MCF 10A (cell line): ENCODE results near the gene TOMM40L. TPM values are rescaled to one million over a fixed set of nuclear protein-coding genes. Genes with fewer than 3 reads are reported as not detected.
A peak's percentile ranks its signal among the peaks of the same experiment; 100 is the strongest.

Experiments used
- Bru-seq: library from RNA; stranded (reverse); fragments of 400-500 nt; gene quantifications from one replicate; lab custom pipeline; 2021; lab: Mats Ljungman, UMichigan
- BruChase-seq, 2 experiments: library from RNA; stranded (reverse); fragments of 400-500 nt; gene quantifications; one replicate each; lab custom pipeline; 2021; lab: Mats Ljungman, UMichigan
- BruUV-seq: library from RNA; stranded (reverse); fragments of 400-500 nt; replicated peaks from 2 replicates; lab custom pipeline; 2021; lab: Mats Ljungman, UMichigan
- CTCF ChIA-PET: fragments of 300-600 bp; sonication (Branson Sonifier 250); formaldehyde crosslinking; extraction: SDS; loops from one replicate; lab custom pipeline; 2021; ENCODE audit warnings: antibody characterized with exemption, inconsistent platforms; lab: Yijun Ruan, JAX
- POLR2A ChIA-PET: fragments of 300-600, 350-650 bp; sonication (Branson Sonifier 250); formaldehyde crosslinking; extraction: SDS; loops from one replicate; lab custom pipeline; 2020; ENCODE audit warnings: antibody characterized with exemption, inconsistent platforms; lab: Yijun Ruan, JAX
- DNase-seq: peaks from one replicate; pipeline ENCODE4 v3.0.0-alpha.2; 2018; ENCODE audit not compliant: unreplicated experiment
- H3K27ac Mint-ChIP-seq: one replicate; pipeline ENCODE4 v1.8.0; 2022; ENCODE audit warnings: mild to moderate bottlenecking, low read depth, mixed read lengths; ENCODE audit not compliant: unreplicated experiment
- H3K27me3 Mint-ChIP-seq: one replicate; pipeline ENCODE4 v1.8.0; 2022; ENCODE audit warnings: mixed read lengths; ENCODE audit not compliant: insufficient read depth, unreplicated experiment
- H3K36me3 Mint-ChIP-seq: one replicate; pipeline ENCODE4 v1.8.0; 2022; ENCODE audit warnings: mild to moderate bottlenecking, moderate library complexity, mixed read lengths; ENCODE audit not compliant: insufficient read depth, unreplicated experiment
- H3K4me1 Mint-ChIP-seq: one replicate; pipeline ENCODE4 v1.8.0; 2022; ENCODE audit warnings: mixed read lengths; ENCODE audit not compliant: insufficient read depth, unreplicated experiment
- H3K4me3 Mint-ChIP-seq: one replicate; pipeline ENCODE4 v1.8.0; 2022; ENCODE audit warnings: mild to moderate bottlenecking, moderate library complexity, mixed read lengths; ENCODE audit not compliant: unreplicated experiment
- H3K9me3 Mint-ChIP-seq: one replicate; pipeline ENCODE4 v1.8.0; 2022; ENCODE audit warnings: mixed read lengths; ENCODE audit not compliant: unreplicated experiment
- CTCF ChIP-seq: fragments of 200-600 bp; IDR thresholded peaks from one replicate; pipeline ENCODE4 v1.8.0; 2022; ENCODE audit warnings: antibody characterized with exemption, mild to moderate bottlenecking; ENCODE audit not compliant: unreplicated experiment
- intact Hi-C: fragments of 100-400 bp; cut with micrococcal nuclease; formaldehyde crosslinking; loops from 2 replicates; pipeline ENCODE4 v1.14.1; 2022
- long read RNA-seq: library from polyadenylated mRNA; stranded (forward); transcript quantifications from one replicate; pipeline ENCODE4 v2.0.0, GENCODE V29; 2022
- total RNA-seq: library from RNA; stranded (reverse); gene quantifications from 2 replicates; pipeline ENCODE4 v1.2.3, GENCODE V29; 2022

TOMM40L gene
- total RNA-seq (10.0 and 12.3 TPM in 2 replicates), Bru-seq, nascent RNA (percentile 65 among the genes with signal in this experiment), BruChase-seq, experiment 1, labeled RNA remaining after a 6-hour chase (percentile 71 among the genes with signal in this experiment), BruChase-seq, experiment 2, labeled RNA remaining after a 2-hour chase (percentile 68 among the genes with signal in this experiment)
- long read RNA-seq, transcript TOMM40L-202 (10 exons, 2,708 nt): major isoform, 9 of 16 reads
- long read RNA-seq, partial matches to known transcripts: 0 of 16 reads
- long read RNA-seq, other reads (novel, unspliced or antisense): 4 of 16 reads

- peak; percentile 100 for DNase-seq
- no peaks in the 10 kb centered on the region for H3K9me3 Mint-ChIP-seq
- no TSS peak for BruUV-seq
- CTCF ChIA-PET: interaction anchor here (0.5 to 18.5 kb wide), 56 partner anchors 8 to 1339 kb away, joined by 3 to 444 read pairs (median 5); partner anchors contain the start of genes ADAMTS4, B4GALT3, CFAP126 and FCER1G
- TF ChIP-seq CTCF: peak; percentile 62
- POLR2A ChIA-PET: interaction anchor here (0.6 to 6.8 kb wide), 36 partner anchors 9 to 937 kb away, joined by 3 to 81 read pairs (median 4); partner anchors contain the start of genes ADAMTS4, B4GALT3, DEDD and F11R
- peaks cover 22% of the 10 kb centered on the region for H3K36me3 Mint-ChIP-seq
- intact Hi-C loops: loop anchor here (1.0 to 10.0 kb wide), 5 partner anchors 16 to 509 kb away; partner anchors contain the start of gene NDUFS2
- H3K4me1 Mint-ChIP-seq: peaks cover 22% of the 10 kb centered on the region
- peak within 1 kb of the TSS; percentile 88 for H3K27ac Mint-ChIP-seq
- H3K27me3 Mint-ChIP-seq: no peaks in the 10 kb centered on the region
- H3K4me3 Mint-ChIP-seq: peak within 1 kb of the TSS; percentile 90
These were observed at the start of gene TOMM40L for GRCh38 chr1:161225534-161226319. TOMM40L (plus strand) TSS chr1:161226060; CDS start chr1:161226490, 430 bp downstream.

DNA sequence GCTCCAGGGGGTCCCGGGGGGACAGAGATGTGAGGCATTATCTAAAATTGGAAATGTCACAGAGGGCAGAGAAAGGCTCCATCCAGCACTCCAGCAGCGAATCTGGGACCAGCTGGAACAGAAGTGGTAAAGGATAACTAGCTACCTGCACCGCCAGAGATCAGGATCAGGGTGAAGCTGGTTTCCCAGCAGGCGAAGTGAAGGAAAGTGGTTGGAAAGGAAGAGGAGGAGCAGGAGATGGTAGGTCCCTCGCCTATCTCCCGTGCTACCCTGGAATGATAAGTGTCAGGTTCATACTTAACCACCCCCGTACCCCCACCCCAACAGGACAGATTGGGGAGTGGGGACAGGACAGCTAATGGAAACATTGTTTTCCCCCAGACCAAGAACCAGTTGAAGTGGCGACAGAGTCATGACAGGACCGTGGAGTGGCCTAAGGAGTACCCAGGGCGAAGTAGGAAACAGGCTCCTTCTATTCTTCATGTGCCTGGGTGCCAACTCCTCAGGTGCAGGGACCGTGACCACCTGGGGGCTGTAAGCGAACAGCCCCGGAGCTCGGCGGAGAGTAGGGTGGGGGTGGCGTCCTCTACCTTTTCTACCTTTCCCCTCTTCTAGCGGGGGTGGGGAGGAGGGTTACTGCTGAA, 49.3 kb upstream of the TOMM40L start:
- peak overlapping the region; percentile 86 for H3K4me3 Mint-ChIP-seq
- H3K9me3 Mint-ChIP-seq: no peaks in the 10 kb centered on the region
- BruUV-seq: no TSS peak
- peak overlapping the region; percentile 92 for H3K27ac Mint-ChIP-seq
- ChIA-PET CTCF (interaction anchor here (0.5 to 3.5 kb wide), 14 partner anchors 10 to 1594 kb away, joined by 3 to 33 read pairs (median 4); partner anchors contain the start of genes ADAMTS4, FCER1G, PPOX and TOMM40L), POLR2A (interaction anchor here (0.6 to 3.3 kb wide), 21 partner anchors 10 to 914 kb away, joined by 3 to 101 read pairs (median 6); partner anchors contain the start of genes DCAF8, DEDD, F11R and NDUFS2)
- H3K36me3 Mint-ChIP-seq: peaks cover 38% of the 10 kb centered on the region
- no peak for TF ChIP-seq CTCF
- H3K4me1 Mint-ChIP-seq: peaks cover 33% of the 10 kb centered on the region
- intact Hi-C loops: loop anchor here (1.0 kb wide), 1 partner anchor 10 kb away; the partner anchor contains the start of gene PPOX
- no peak for DNase-seq
- H3K27me3 Mint-ChIP-seq: no peaks in the 10 kb centered on the region

DNA sequence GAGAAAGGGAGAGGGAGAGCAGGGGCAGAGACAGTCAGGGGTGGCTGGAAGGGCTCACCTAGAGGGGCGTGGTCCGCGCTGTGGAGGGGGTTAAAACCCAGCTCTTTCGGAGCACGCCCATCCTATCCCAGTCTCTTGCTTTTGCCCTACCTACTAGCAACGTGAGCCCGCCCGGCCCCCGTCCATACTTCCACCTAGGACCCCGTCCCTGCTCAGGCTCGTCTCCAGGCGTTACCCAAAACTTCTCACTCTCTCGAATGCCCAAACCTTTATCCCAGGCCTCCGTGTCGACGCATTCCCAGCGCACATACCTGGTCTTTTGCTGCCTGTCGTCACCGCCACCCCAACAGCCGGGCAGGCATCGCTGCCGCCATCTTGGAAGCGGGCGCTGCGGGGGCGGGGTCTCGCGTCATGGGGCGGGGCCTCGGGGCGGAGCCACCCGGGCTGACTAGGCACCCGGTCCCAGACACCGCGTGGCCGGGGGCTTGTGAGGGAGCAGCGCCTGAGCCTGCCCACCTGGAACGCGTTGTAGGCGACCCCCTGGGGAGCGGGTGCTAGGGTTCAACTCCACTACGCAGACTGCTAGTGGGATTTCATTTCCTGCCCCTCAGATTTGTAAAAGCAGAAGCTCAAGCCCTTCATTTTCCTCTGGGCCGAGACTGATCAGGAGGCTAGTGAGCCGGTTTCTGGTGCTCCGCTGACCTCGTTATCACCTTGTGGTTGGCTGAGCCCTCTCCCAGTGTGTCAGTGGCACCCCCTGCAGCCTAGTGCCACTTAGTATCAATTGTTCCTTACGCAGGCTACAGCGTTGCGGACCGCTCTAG, 48.5 kb upstream of the TOMM40L start, which contains the start of gene B4GALT3:
Gene B4GALT3 (minus strand): TSS at position 396 of the 824 bp plus-strand sequence. CDS start 1,447 bp downstream, outside the sequence.
- intact Hi-C loops: loop anchor here (1.0 kb wide), 1 partner anchor 11 kb away; the partner anchor contains the start of gene PPOX
- Mint-ChIP-seq H3K36me3 (peaks cover 31% of the 10 kb centered on the region), H3K27ac (peak within 1 kb of the TSS; percentile 92), H3K4me3 (peak within 1 kb of the TSS; percentile 86), H3K27me3 (no peaks in the 10 kb centered on the region), H3K9me3 (no peaks in the 10 kb centered on the region), H3K4me1 (peaks cover 37% of the 10 kb centered on the region)
- ChIA-PET CTCF (interaction anchor here (0.6 to 3.5 kb wide), 11 partner anchors 11 to 1595 kb away, joined by 3 to 33 read pairs (median 3); partner anchors contain the start of genes ADAMTS4, PPOX and TOMM40L), POLR2A (interaction anchor here (0.5 to 3.3 kb wide), 21 partner anchors 10 to 214 kb away, joined by 3 to 101 read pairs (median 6); partner anchors contain the start of genes DEDD, F11R, NDUFS2 and NIT1)
- TSS peak; percentile 97 for BruUV-seq
- TF ChIP-seq CTCF: no peak
- peak; percentile 87 for DNase-seq
